Glutamatergic neuron (in vitro differentiated cells): ENCODE results near the gene PXN. TPM values are rescaled to one million over a fixed set of nuclear protein-coding genes. Genes with fewer than 3 reads are reported as not detected.
A peak's percentile ranks its signal among the peaks of the same experiment; 100 is the strongest.

ENCODE experiments used
- DNase-seq: peaks from one replicate; pipeline ENCODE4 v3.0.0; 2022
- H3K27ac Mint-ChIP-seq: one replicate; pipeline ENCODE4 v1.8.0; 2020; ENCODE audit warnings: mild to moderate bottlenecking, mixed read lengths, inconsistent platforms; ENCODE audit not compliant: unreplicated experiment
- H3K27me3 Mint-ChIP-seq: one replicate; pipeline ENCODE4 v1.8.0; 2020; ENCODE audit warnings: mild to moderate bottlenecking, moderate library complexity, mixed read lengths, inconsistent platforms; ENCODE audit not compliant: unreplicated experiment
- H3K36me3 Mint-ChIP-seq: one replicate; pipeline ENCODE4 v1.8.0; 2020; ENCODE audit warnings: mild to moderate bottlenecking, mixed read lengths, inconsistent platforms; ENCODE audit not compliant: unreplicated experiment
- H3K4me1 Mint-ChIP-seq: one replicate; pipeline ENCODE4 v1.8.0; 2020; ENCODE audit warnings: mild to moderate bottlenecking, low read depth, mixed read lengths, inconsistent platforms; ENCODE audit not compliant: unreplicated experiment
- H3K4me3 Mint-ChIP-seq: one replicate; pipeline ENCODE4 v1.8.0; 2020; ENCODE audit warnings: mild to moderate bottlenecking, mixed read lengths, inconsistent platforms; ENCODE audit not compliant: unreplicated experiment
- H3K9me3 Mint-ChIP-seq: one replicate; pipeline ENCODE4 v1.8.0; 2020; ENCODE audit warnings: mild to moderate bottlenecking, moderate library complexity, mixed read lengths, inconsistent platforms; ENCODE audit not compliant: unreplicated experiment
- CTCF ChIP-seq: fragments of 200-600 bp; sonication (generic); IDR thresholded peaks from one replicate; pipeline ENCODE4 v1.5.0; 2021; ENCODE audit not compliant: partially characterized antibody, unreplicated experiment
- total RNA-seq: library from RNA; stranded (reverse); fragmentation: NEBNext Ultra II Directional; extraction: Animal tissue kit (Norgen Biotek cat#: 25700); gene quantifications from one replicate; pipeline ENCODE4 v1.2.1, GENCODE V29; 2021; ENCODE audit not compliant: unreplicated experiment

PXN gene
- total RNA-seq, 1 donor from 2014 or later: 39.5 TPM

- no peak for DNase-seq
- H3K4me1 Mint-ChIP-seq: no peaks in the 10 kb centered on the region
- no peak overlapping the region for H3K4me3 Mint-ChIP-seq
- H3K36me3 Mint-ChIP-seq: no peaks in the 10 kb centered on the region
- H3K27ac Mint-ChIP-seq: peak overlapping the region; percentile 22
- H3K9me3 Mint-ChIP-seq: peaks cover 8% of the 10 kb centered on the region
- TF ChIP-seq CTCF: no peak
- H3K27me3 Mint-ChIP-seq: peaks cover 4% of the 10 kb centered on the region
These were observed 90.0 kb downstream of the PXN start for GRCh38 chr12:120175537-120175936.

- H3K27me3 Mint-ChIP-seq: peaks cover 4% of the 10 kb centered on the region
- TF ChIP-seq CTCF: no peak
- H3K36me3 Mint-ChIP-seq: no peaks in the 10 kb centered on the region
- DNase-seq: no peak
- H3K4me1 Mint-ChIP-seq: no peaks in the 10 kb centered on the region
- H3K4me3 Mint-ChIP-seq: no peak overlapping the region
- peaks cover 8% of the 10 kb centered on the region for H3K9me3 Mint-ChIP-seq
- peak overlapping the region; percentile 22 for H3K27ac Mint-ChIP-seq
These were observed 90.5 kb downstream of the PXN start for GRCh38 chr12:120175062-120175461.

- no peak overlapping the region for H3K27ac Mint-ChIP-seq
- no peak for TF ChIP-seq CTCF
- H3K9me3 Mint-ChIP-seq: peaks cover 4% of the 10 kb centered on the region
- H3K4me1 Mint-ChIP-seq: no peaks in the 10 kb centered on the region
- no peaks in the 10 kb centered on the region for H3K27me3 Mint-ChIP-seq
- H3K36me3 Mint-ChIP-seq: no peaks in the 10 kb centered on the region
- DNase-seq: no peak
- H3K4me3 Mint-ChIP-seq: no peak overlapping the region
These were observed 93.5 kb downstream of the PXN start for GRCh38 chr12:120172053-120172452.

GRCh38 chr12:120170631-120171030, 94.9 kb downstream of the PXN start:
- Mint-ChIP-seq H3K9me3 (peaks cover 4% of the 10 kb centered on the region), H3K36me3 (no peaks in the 10 kb centered on the region), H3K27me3 (no peaks in the 10 kb centered on the region), H3K4me3 (no peak overlapping the region), H3K4me1 (no peaks in the 10 kb centered on the region), H3K27ac (no peak overlapping the region)
- DNase-seq: no peak
- TF ChIP-seq CTCF: no peak

- TF ChIP-seq CTCF: no peak
- DNase-seq: no peak
- no peaks in the 10 kb centered on the region for H3K4me1 Mint-ChIP-seq
- H3K27me3 Mint-ChIP-seq: no peaks in the 10 kb centered on the region
- H3K9me3 Mint-ChIP-seq: peaks cover 2% of the 10 kb centered on the region
- H3K27ac Mint-ChIP-seq: no peak overlapping the region
- no peak overlapping the region for H3K4me3 Mint-ChIP-seq
- H3K36me3 Mint-ChIP-seq: no peaks in the 10 kb centered on the region
These were observed 95.6 kb downstream of the PXN start for GRCh38 chr12:120169946-120170345.
